ENCODE measurements around the gene FAAH. TPM values are rescaled to one million over a fixed set of nuclear protein-coding genes. Genes with fewer than 3 reads are reported as not detected.

Gene FAAH
- total and polyA plus RNA-seq, 12 donors: 12.0 to 162 (median 38.8) TPM

- Histone ChIP-seq H3K4me3 (peak overlapping the region in 2 of 4 donors; percentile 33 to 83), H3K27ac (no peak overlapping the region), H3K9me3 (replicated peaks in 1 of 3) (no peaks in the 10 kb centered on the region), H3K36me3 (replicated peaks in 1 of 2) (no peaks in the 10 kb centered on the region), H3K4me1 (replicated peaks in 1 of 2) (peaks cover 0 to 17% of the 10 kb centered on the region in 2 donors), H3K27me3 (no peaks in the 10 kb centered on the region)
- intact Hi-C loops (cut with DNase I): no loop called here
- 43 to 55% (median 50%) methylated on average over 14 to 17 of the region's 17 CpGs for WGBS, 4 donors
- TF ChIP-seq CTCF (IDR thresholded peaks at IDR 0.05): no peak
- no peak for TF ChIP-seq POLR2A (IDR thresholded peaks at IDR 0.05)
- no peak for DNase-seq
Observed at GRCh38 chr1:46394872-46395465, 852 bp downstream of the FAAH start.

GRCh38 chr1:46396441-46397398 is 2.6 kb downstream of the FAAH start:
- H3K4me3 ChIP-seq: no peak overlapping the region

GRCh38 chr1:46399307-46399706 is 5.2 kb downstream of the FAAH start:
- WGBS, 4 donors: 83 to 86% (median 84%) methylated on average over 9 of the region's 9 CpGs
- Histone ChIP-seq H3K9me3 (replicated peaks in 1 of 3) (no peaks in the 10 kb centered on the region), H3K4me3 (no peak overlapping the region), H3K4me1 (replicated peaks in 1 of 2) (peaks cover 11 to 25% of the 10 kb centered on the region in 2 donors), H3K27ac (no peak overlapping the region), H3K36me3 (replicated peaks in 1 of 2) (no peaks in the 10 kb centered on the region), H3K27me3 (no peaks in the 10 kb centered on the region)
- intact Hi-C loops (cut with DNase I): no loop called here
- TF ChIP-seq CTCF (IDR thresholded peaks at IDR 0.05): no peak
- no peak for TF ChIP-seq POLR2A (IDR thresholded peaks at IDR 0.05)
- no peak for DNase-seq

More at GRCh38 chr1:46396441-46397398, 2.6 kb downstream of the FAAH start:
- Histone ChIP-seq H3K36me3 (replicated peaks in 1 of 2) (no peaks in the 10 kb centered on the region), H3K27ac (no peak overlapping the region), H3K9me3 (replicated peaks in 1 of 3) (no peaks in the 10 kb centered on the region), H3K27me3 (no peaks in the 10 kb centered on the region), H3K4me1 (replicated peaks in 1 of 2) (peaks cover 0 to 19% of the 10 kb centered on the region in 2 donors)
- WGBS, 4 donors: 75 to 82% (median 81%) methylated on average over 9 to 10 of the region's 10 CpGs
- intact Hi-C loops (cut with DNase I): no loop called here
- DNase-seq: no peak
- TF ChIP-seq CTCF (IDR thresholded peaks at IDR 0.05) (no peak), POLR2A (IDR thresholded peaks at IDR 0.05) (no peak)

GRCh38 chr1:46400421-46400820 is 6.3 kb downstream of the FAAH start:
- no peaks in the 10 kb centered on the region for H3K36me3 ChIP-seq (replicated peaks in 1 of 2)
- no peaks in the 10 kb centered on the region for H3K27me3 ChIP-seq
- no peaks in the 10 kb centered on the region for H3K9me3 ChIP-seq (replicated peaks in 1 of 3)
- intact Hi-C loops (cut with DNase I): no loop called here
- DNase-seq: no peak
- no peak overlapping the region for H3K4me3 ChIP-seq
- H3K4me1 ChIP-seq (replicated peaks in 1 of 2): peaks cover 11 to 14% of the 10 kb centered on the region in 2 donors
- 77 to 86% (median 84%) methylated on average over 4 of the region's 4 CpGs for WGBS, 4 donors
- no peak overlapping the region for H3K27ac ChIP-seq
- no peak for TF ChIP-seq POLR2A (IDR thresholded peaks at IDR 0.05)
- no peak for TF ChIP-seq CTCF (IDR thresholded peaks at IDR 0.05)
